ENCODE measurements around the gene CTNNBIP1.

Gene CTNNBIP1

DNA sequence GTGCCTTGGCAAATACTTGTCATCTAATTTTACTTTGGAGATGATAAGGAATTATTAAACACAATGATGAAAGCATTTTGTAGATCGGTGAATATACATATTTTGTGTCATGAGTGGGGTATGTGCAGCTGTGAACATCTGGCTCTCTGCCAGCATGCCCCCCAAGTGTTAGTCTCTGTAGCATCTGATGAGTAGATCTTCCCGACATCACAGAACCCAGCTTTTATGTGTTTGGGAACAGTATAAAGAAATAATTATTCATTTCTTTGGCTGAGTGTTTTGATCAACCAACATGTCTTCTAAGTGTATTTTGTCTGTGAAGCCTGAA, 4.5 kb upstream of the CTNNBIP1 start:
- WGBS: 86% methylated on average over 1 of the region's 2 CpGs

GRCh38 chr1:9912264-9912936, 2.3 kb upstream of the CTNNBIP1 start:
- no peak overlapping the region for H2AFZ ChIP-seq (ENCODE audit: low read depth, low read length)

More for the DNA sequence above, 4.5 kb upstream of the CTNNBIP1 start:
- no peaks in the 10 kb centered on the region for H3K9me3 ChIP-seq (ENCODE audit: control insufficient read depth, low read length)
- H3K14ac ChIP-seq (ENCODE audit: low read length in 2 of 2): no peak overlapping the region
- H3K4me3 ChIP-seq (ENCODE audit: insufficient read depth in 1 of 2, low read depth in 1 of 2, low read length in 2 of 2): no peak overlapping the region
- no peak overlapping the region for H3K9ac ChIP-seq (ENCODE audit: low read length)
- H2BK12ac ChIP-seq (ENCODE audit: low read length in 2 of 2): no peak overlapping the region
- H3K79me1 ChIP-seq (replicated peaks; ENCODE audit: low read length, poor library complexity, severe bottlenecking): peaks cover 2% of the 10 kb centered on the region
- no peak overlapping the region for H2AFZ ChIP-seq (ENCODE audit: low read depth, low read length)
- H2BK120ac ChIP-seq (ENCODE audit: low read depth, low read length): no peak overlapping the region
- no peak overlapping the region for H3K23ac ChIP-seq (ENCODE audit: low read length in 2 of 2)
- H3K27me3 ChIP-seq (ENCODE audit: control insufficient read depth in 1 of 2, insufficient read depth in 1 of 2, low read length in 2 of 2): peaks cover 0 to 3% of the 10 kb centered on the region in 2 experiments
- no peak overlapping the region for H4K8ac ChIP-seq (ENCODE audit: low read length)
- H2BK15ac ChIP-seq (ENCODE audit: low read depth, poor library complexity, severe bottlenecking): no peak overlapping the region
- no peak overlapping the region for H2AK5ac ChIP-seq (ENCODE audit: low read length, severe bottlenecking)
- H3K4me2 ChIP-seq (ENCODE audit: low read length, poor library complexity, severe bottlenecking): no peak overlapping the region
- H3K36me3 ChIP-seq (ENCODE audit: control insufficient read depth in 1 of 2, insufficient read depth in 2 of 2, low read depth in 1 of 2, low read length in 2 of 2): no peaks in the 10 kb centered on the region
- H3K18ac ChIP-seq (ENCODE audit: low read depth in 1 of 2, low read length in 2 of 2): no peak overlapping the region
- H3K4me1 ChIP-seq (ENCODE audit: control insufficient read depth, insufficient read depth, low read depth, low read length): peaks cover 2% of the 10 kb centered on the region
- DNase-seq: no peak
- H3K27ac ChIP-seq (ENCODE audit: low read length, poor library complexity, severe bottlenecking): no peak overlapping the region
- no peak overlapping the region for H2BK5ac ChIP-seq (ENCODE audit: low read depth, low read length, poor library complexity, severe bottlenecking)
- H4K91ac ChIP-seq (ENCODE audit: low read length): no peak overlapping the region
- no peak overlapping the region for H3K4ac ChIP-seq (ENCODE audit: low read depth in 1 of 2, low read length in 2 of 2)

DNA sequence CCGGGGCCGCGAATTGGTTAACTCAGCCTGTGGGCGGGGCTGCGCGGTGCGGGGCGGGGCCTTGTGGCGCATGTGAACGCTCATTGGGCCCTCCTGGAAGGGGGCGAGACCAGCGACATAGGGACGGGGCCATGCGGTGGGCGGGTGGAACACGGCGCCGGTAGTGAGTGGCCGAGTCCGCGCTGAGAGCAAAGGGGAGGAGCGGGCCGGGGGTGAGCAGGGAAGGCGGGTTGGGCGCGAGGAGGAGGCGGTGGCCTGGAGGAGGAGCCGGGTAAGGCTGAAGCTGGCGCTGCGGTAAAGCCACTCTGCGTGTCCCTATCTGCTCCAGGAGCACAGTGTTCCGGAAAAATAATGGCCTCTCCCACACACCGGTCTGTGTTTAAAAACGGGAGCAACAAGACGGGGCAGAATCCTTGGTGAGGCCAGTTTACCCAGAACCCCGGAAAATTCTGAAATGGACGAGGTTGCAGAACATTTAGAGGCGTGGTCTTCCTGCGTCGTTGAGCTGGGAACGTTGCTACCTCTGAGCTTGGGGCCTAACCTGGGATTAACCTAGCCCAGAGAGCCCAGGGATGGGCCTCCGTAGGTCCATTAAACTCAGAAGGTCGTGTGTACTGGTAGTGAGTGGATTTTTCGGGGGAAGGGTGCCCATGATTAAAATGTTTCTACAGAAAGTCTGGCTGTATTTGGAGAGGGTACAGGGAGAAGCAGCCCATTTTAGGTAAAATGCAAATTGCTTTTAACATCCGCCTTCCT, 532 bp upstream of the CTNNBIP1 start:
- Histone ChIP-seq H2AFZ (ENCODE audit: low read depth, low read length) (peak overlapping the region; percentile 72), H3K36me3 (ENCODE audit: control insufficient read depth in 1 of 2, insufficient read depth in 2 of 2, low read depth in 1 of 2, low read length in 2 of 2) (no peaks in the 10 kb centered on the region), H3K14ac (ENCODE audit: low read length in 2 of 2) (no peak overlapping the region), H2BK15ac (ENCODE audit: low read depth, poor library complexity, severe bottlenecking) (no peak overlapping the region), H2BK120ac (ENCODE audit: low read depth, low read length) (no peak overlapping the region), H4K8ac (ENCODE audit: low read length) (no peak overlapping the region), H3K18ac (ENCODE audit: low read depth in 1 of 2, low read length in 2 of 2) (peak overlapping the region; percentile 53 to 73), H3K27ac (ENCODE audit: low read length, poor library complexity, severe bottlenecking) (peak overlapping the region; percentile 89), H3K4me1 (ENCODE audit: control insufficient read depth, insufficient read depth, low read depth, low read length) (peaks cover 7% of the 10 kb centered on the region), H3K4ac (ENCODE audit: low read depth in 1 of 2, low read length in 2 of 2) (peak overlapping the region in 1 of 2 experiments; percentile 56), H3K9me3 (ENCODE audit: control insufficient read depth, low read length) (no peaks in the 10 kb centered on the region), H3K9ac (ENCODE audit: low read length) (peak overlapping the region; percentile 90), H2BK12ac (ENCODE audit: low read length in 2 of 2) (no peak overlapping the region), H2BK5ac (ENCODE audit: low read depth, low read length, poor library complexity, severe bottlenecking) (peak overlapping the region; percentile 21), H3K4me2 (ENCODE audit: low read length, poor library complexity, severe bottlenecking) (peak overlapping the region; percentile 77), H3K4me3 (ENCODE audit: insufficient read depth in 1 of 2, low read depth in 1 of 2, low read length in 2 of 2) (peak overlapping the region; percentile 49 to 86), H2AK5ac (ENCODE audit: low read length, severe bottlenecking) (no peak overlapping the region), H4K91ac (ENCODE audit: low read length) (no peak overlapping the region), H3K27me3 (ENCODE audit: control insufficient read depth in 1 of 2, insufficient read depth in 1 of 2, low read length in 2 of 2) (no peaks in the 10 kb centered on the region), H3K23ac (ENCODE audit: low read length in 2 of 2) (no peak overlapping the region), H3K79me1 (replicated peaks; ENCODE audit: low read length, poor library complexity, severe bottlenecking) (peaks cover 2% of the 10 kb centered on the region)
- DNase-seq: peak; percentile 99
- WGBS: under 1% methylated on average over 40 of the region's 45 CpGs

More at GRCh38 chr1:9912264-9912936, 2.3 kb upstream of the CTNNBIP1 start:
- no peaks in the 10 kb centered on the region for H3K9me3 ChIP-seq (ENCODE audit: control insufficient read depth, low read length)
- no peak overlapping the region for H2BK5ac ChIP-seq (ENCODE audit: low read depth, low read length, poor library complexity, severe bottlenecking)
- no peak overlapping the region for H3K4me3 ChIP-seq (ENCODE audit: insufficient read depth in 1 of 2, low read depth in 1 of 2, low read length in 2 of 2)
- 91% methylated on average over 12 of the region's 12 CpGs for WGBS
- H3K36me3 ChIP-seq (ENCODE audit: control insufficient read depth in 1 of 2, insufficient read depth in 2 of 2, low read depth in 1 of 2, low read length in 2 of 2): no peaks in the 10 kb centered on the region
- H2BK120ac ChIP-seq (ENCODE audit: low read depth, low read length): no peak overlapping the region
- no peak overlapping the region for H3K23ac ChIP-seq (ENCODE audit: low read length in 2 of 2)
- peaks cover 2% of the 10 kb centered on the region for H3K79me1 ChIP-seq (replicated peaks; ENCODE audit: low read length, poor library complexity, severe bottlenecking)
- H3K18ac ChIP-seq (ENCODE audit: low read depth in 1 of 2, low read length in 2 of 2): no peak overlapping the region
- DNase-seq: no peak
- no peak overlapping the region for H3K4ac ChIP-seq (ENCODE audit: low read depth in 1 of 2, low read length in 2 of 2)
- no peak overlapping the region for H4K91ac ChIP-seq (ENCODE audit: low read length)
- H3K4me2 ChIP-seq (ENCODE audit: low read length, poor library complexity, severe bottlenecking): no peak overlapping the region
- peaks cover 7% of the 10 kb centered on the region for H3K4me1 ChIP-seq (ENCODE audit: control insufficient read depth, insufficient read depth, low read depth, low read length)
- no peak overlapping the region for H3K27ac ChIP-seq (ENCODE audit: low read length, poor library complexity, severe bottlenecking)
- no peak overlapping the region for H3K9ac ChIP-seq (ENCODE audit: low read length)
- no peak overlapping the region for H2AK5ac ChIP-seq (ENCODE audit: low read length, severe bottlenecking)
- no peak overlapping the region for H3K14ac ChIP-seq (ENCODE audit: low read length in 2 of 2)
- no peak overlapping the region for H2BK12ac ChIP-seq (ENCODE audit: low read length in 2 of 2)
- H3K27me3 ChIP-seq (ENCODE audit: control insufficient read depth in 1 of 2, insufficient read depth in 1 of 2, low read length in 2 of 2): no peaks in the 10 kb centered on the region
- H4K8ac ChIP-seq (ENCODE audit: low read length): no peak overlapping the region
- H2BK15ac ChIP-seq (ENCODE audit: low read depth, poor library complexity, severe bottlenecking): no peak overlapping the region

- Histone ChIP-seq H2AFZ (ENCODE audit: low read depth, low read length) (peak overlapping the region; percentile 29), H2BK120ac (ENCODE audit: low read depth, low read length) (no peak overlapping the region), H3K4me2 (ENCODE audit: low read length, poor library complexity, severe bottlenecking) (peak overlapping the region; percentile 64), H2AK5ac (ENCODE audit: low read length, severe bottlenecking) (no peak overlapping the region), H4K91ac (ENCODE audit: low read length) (peak overlapping the region; percentile 84), H3K23ac (ENCODE audit: low read length in 2 of 2) (peak overlapping the region in 1 of 2 experiments; percentile 100), H3K36me3 (ENCODE audit: control insufficient read depth in 1 of 2, insufficient read depth in 2 of 2, low read depth in 1 of 2, low read length in 2 of 2) (no peaks in the 10 kb centered on the region), H3K14ac (ENCODE audit: low read length in 2 of 2) (peak overlapping the region in 1 of 2 experiments; percentile 9), H4K8ac (ENCODE audit: low read length) (peak overlapping the region; percentile 78), H3K18ac (ENCODE audit: low read depth in 1 of 2, low read length in 2 of 2) (peak overlapping the region; percentile 79 to 93), H3K27me3 (ENCODE audit: control insufficient read depth in 1 of 2, insufficient read depth in 1 of 2, low read length in 2 of 2) (no peaks in the 10 kb centered on the region), H3K4me1 (ENCODE audit: control insufficient read depth, insufficient read depth, low read depth, low read length) (peaks cover 10% of the 10 kb centered on the region), H3K79me1 (replicated peaks; ENCODE audit: low read length, poor library complexity, severe bottlenecking) (peaks cover 2% of the 10 kb centered on the region), H3K9ac (ENCODE audit: low read length) (peak overlapping the region; percentile 89), H3K4ac (ENCODE audit: low read depth in 1 of 2, low read length in 2 of 2) (peak overlapping the region in 1 of 2 experiments; percentile 9), H2BK5ac (ENCODE audit: low read depth, low read length, poor library complexity, severe bottlenecking) (no peak overlapping the region), H3K9me3 (ENCODE audit: control insufficient read depth, low read length) (no peaks in the 10 kb centered on the region), H3K27ac (ENCODE audit: low read length, poor library complexity, severe bottlenecking) (no peak overlapping the region), H2BK15ac (ENCODE audit: low read depth, poor library complexity, severe bottlenecking) (peak overlapping the region; percentile 75), H3K4me3 (ENCODE audit: insufficient read depth in 1 of 2, low read depth in 1 of 2, low read length in 2 of 2) (peak overlapping the region; percentile 83 to 92), H2BK12ac (ENCODE audit: low read length in 2 of 2) (no peak overlapping the region)
- WGBS: 13% methylated on average over 23 of the region's 47 CpGs
- no peak for DNase-seq
Observed at GRCh38 chr1:9909234-9910046, 629 bp downstream of the CTNNBIP1 start.
